HG03571 (cell line): ENCODE measurements around the gene MIB2.

Source experiments
- ATAC-seq: cut with Tn5 transposase; IDR thresholded peaks from one replicate; pipeline ENCODE4 v1.9.1; 2021; ENCODE audit not compliant: unreplicated experiment

MIB2 gene

DNA sequence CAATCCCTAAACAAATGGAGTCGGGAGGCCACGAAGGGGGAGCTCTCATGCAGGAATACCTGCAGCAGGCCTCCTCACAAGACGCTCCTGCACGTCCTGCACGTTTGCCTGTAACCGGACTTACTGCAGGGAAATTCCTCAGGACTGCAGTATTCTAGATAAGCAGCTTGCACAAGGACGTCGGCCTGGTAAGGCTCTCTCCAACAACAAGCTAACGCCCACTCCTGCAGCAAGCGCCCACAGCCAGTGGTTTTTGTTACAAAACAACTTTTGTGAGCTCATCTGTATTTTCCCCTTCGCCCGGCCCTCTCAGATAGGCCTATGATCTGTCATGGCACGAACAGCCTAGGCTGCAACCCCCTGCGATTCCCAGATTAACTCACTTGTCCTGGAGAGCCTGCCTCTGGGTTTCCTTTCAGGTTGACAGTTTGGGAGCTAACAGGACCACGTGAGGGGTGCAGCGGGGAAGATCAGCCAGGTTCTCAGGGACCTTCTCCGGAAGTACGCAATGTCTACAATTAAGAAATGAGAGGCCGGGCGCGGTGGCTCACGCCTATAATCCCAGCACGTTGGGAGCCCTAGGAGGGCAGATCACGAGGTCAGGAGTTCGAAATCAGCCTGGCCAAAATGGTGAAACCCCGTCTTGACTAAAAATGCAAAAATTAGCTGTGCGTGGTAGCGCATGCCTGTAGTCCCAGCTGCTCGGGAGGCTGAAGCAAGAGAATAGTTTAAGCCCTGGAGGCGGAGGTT is 921 bp upstream of the MIB2 start:
- ATAC-seq = no peak

DNA sequence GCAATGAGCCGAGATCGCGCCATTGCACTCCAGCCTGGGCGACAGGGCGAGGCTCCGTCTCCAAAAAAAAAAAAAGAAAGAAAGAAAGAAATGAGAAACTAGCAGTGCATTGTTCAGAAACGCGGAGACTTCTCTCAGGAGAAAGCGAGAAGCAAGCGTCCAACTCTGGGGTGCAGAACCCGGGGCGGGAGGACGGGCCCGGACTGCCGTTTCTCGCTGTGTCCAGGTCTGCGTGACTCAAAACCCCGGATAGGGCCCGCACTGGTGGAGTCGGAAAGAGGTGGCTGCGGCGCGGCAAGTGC is 395 bp upstream of the MIB2 start:
- ATAC-seq = no peak

DNA sequence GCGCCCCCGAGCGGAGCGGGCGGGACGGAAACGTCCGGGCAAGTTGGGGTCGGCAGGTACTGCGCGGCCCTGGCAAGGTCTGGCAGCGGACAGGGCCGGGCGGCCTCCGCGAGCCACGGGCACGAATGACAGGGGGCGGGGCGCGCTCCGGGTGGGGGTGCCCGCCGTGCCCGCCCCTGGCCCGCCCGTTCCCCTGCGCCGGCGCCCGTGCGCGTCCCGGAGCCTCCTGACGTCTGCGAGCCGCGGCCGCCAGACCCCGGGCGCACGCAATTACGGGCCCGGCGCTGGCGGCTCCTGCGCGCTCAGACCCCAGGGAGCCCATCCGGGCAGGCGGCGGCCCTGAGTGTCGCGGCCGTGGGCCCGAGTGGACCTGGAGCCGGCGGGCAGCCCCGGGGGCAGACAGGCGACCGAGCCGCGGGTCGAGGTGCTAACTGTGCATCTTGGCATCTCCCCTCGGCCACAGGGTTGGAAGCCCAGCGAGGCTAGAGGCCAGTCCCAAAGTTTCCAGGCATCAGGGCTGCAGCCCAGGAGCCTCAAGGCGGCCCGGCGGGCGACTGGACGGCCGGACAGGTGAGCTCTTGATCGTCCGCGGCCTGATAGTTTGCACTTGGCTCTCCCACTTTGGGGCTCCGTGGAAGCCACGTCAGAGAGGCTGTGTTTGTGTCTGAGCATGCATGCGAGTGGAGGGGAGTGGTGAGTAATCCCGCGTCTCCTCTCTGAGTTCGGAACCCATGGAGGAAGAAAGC is 918 bp downstream of the MIB2 start:
- peak; percentile 23 for ATAC-seq

DNA sequence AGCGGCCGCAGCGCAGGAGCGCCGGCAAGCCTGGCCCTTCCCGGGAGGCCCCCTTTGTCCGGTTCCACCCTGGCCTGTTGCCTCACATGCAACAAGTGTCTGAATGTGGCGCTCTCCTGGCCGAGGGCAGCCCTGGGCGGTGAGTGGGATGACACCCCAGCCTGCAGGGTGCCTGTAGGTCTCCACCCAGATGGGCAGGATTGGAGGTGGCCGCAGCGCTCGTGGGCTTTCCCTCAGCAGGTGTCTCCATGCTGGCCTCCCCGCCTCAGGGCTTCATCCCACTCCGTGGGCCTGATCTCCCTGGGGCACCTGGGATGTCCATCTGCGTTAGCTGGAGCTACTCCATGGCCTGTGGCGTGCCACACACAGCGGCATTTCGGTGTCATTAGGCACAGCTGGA is 1.5 kb downstream of the MIB2 start:
- ATAC-seq = no peak

DNA sequence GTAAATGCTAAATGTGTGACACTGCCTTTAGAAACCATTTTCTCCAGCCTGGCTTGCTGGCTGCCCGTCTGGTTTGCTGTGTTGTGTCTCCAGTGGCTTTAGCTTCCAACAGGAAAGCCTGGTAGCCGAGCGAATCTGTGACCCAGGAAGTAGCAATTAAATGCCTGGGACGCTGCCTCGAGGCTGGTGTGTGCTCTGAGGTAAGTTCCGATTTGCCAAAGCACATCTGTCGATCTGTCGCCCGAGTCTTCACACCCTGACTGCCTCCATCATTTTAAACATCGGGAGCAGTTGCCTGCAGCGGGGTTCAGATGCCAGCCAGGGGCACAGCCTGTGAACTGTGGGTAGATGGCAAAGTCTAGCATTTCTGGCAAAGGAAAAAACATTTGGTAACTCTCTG is 2.2 kb downstream of the MIB2 start:
- no peak for ATAC-seq

DNA sequence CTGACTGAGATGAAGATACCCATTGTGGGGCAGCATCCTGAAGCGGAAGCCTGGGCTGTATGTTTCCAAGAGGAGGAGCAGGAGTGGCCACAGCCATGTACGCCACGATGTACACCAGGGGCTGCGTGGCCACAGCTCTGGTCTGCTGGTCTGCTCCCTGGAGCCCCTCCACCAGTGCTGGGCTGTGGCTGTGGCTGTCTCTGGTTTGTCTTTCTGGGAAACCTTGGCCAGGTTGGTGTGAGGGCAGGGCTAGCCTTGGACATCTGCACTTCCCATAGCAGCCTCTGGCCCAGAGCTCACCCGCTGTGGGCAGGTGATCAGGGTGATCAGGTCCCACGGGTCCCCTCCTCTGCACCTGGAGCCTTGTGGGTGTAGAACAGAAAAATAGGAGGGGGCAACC is 2.6 kb downstream of the MIB2 start:
- ATAC-seq = no peak

DNA sequence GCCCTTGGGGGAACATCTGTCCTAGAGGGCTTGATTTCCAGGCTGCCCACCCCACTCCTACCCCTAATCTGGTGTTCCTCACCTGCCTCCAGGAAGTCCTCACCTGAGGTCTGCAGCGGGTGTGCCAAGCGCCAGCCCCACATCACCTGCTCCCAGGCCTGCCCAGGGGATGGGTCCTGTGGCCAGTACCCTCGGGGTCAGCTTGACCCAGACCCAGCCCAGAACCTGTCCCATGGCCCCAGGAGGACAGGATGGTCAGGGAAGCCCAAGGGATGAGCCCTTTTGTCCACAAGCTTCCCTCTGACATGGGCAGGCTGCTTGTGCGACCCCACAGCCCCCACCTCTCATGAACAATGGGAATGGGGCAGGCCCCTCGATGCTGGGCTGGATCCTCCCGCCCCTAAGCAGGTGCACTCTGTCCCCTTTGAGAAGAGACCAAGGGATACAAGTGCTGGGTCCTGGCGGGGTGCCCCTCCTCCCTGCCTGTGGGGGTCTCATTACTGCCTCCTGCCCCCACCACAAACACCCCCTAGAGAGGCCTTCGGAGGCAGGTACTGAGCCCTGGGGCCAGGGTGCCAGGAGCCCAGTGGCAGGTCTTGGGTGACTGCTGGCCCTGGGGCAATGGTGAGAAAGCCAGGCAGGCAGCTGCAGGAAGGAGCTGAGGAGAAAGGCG is 3.2 kb downstream of the MIB2 start:
- no peak for ATAC-seq

DNA sequence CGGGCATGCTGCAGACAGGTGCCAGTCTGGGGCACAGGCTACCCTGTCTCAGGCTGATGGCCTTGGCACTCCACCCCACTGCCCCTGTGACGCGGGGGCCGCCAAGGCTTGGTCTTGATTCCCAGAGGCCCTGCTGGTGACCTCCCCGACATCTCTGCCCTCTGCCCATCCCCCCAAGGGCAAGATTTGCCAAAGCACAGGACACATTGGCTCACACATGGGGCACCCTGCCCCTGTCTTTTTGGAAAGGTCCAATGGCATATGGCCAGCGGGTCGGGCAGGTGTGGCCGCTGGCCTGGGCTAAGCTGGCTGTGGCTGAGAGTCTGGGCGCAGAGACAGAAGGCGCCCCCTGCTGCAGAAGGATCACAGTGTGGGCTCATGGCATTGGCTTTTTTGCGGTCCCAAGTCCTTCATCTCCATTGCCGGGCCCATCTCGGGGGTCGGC is 4.6 kb downstream of the MIB2 start:
- no peak for ATAC-seq

DNA sequence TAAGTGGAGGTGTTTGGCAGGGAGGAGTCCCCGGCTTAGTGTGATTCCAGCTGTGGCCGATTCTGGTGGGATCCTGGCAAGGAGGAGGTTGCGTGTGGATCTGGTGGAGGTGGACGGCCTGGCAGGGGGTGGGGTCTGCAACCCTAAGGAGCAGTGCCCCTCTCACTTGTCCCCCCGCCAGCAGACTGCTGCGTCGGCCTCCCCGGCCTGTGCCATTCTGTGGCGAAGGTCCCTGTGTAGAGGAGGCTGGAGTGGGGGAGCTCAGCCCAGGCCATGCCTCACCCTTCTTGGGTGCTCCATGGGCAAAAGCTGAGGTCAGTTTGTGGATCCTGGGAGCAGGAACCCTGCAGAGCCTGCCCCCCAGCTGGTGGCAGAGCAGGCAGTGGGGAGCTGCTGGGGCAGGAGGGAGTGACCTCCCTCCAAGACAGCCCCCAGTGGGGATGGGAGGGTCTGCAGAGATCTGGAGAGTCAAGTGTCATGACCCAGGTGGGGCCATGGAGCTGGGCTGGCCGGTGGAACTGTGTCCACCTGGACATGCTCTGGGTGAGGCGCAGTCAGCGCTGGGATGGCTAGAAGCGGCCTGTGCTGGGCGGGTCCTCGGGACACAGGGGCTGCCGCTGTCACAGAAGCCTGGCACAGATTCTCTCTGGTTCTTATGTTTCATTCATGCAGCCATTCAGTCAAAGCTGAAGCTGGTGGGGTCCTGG is 5.3 kb downstream of the MIB2 start:
- ATAC-seq = no peak

DNA sequence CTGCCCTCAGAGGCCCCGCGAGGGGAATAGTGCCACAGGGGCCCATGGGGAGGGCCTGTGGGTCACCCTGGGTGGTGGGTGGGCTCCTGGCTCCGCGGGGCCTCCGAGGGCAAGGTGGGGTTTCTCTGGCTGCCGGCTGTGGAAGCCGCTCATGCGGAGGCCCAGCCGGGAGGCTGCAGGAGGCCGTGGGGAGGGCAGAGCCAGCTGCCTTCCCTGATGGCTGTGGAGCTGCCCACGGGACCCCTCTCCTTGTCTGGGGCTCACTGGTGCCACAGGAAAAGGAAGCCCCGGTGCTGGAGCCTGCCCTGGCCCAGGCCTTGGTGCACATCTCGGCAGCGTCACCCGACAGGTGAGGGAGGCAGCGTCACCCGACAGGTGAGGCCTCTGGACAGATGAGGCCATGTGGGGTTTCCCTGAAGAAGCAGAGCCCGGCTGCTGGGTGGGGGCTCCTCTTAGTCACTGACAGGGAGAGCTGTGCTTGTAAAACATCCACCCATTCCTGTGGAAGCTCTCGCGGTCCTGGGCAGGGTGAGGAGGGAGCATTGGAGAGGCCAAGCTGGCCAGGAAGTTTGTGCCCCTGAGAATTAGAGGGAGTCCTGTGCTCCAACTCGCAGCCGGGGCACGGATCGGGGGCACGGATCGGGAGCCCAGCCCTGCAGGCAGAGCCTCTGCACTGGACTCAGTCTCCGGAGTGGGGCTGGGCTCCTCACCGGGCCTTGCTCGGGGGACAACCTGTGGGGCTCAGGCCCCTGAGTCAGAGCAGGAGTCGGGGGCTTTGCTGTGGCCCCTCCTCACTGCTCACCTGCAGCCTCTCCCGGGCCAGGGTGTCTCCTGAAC is 6.1 kb downstream of the MIB2 start:
- ATAC-seq = no peak

DNA sequence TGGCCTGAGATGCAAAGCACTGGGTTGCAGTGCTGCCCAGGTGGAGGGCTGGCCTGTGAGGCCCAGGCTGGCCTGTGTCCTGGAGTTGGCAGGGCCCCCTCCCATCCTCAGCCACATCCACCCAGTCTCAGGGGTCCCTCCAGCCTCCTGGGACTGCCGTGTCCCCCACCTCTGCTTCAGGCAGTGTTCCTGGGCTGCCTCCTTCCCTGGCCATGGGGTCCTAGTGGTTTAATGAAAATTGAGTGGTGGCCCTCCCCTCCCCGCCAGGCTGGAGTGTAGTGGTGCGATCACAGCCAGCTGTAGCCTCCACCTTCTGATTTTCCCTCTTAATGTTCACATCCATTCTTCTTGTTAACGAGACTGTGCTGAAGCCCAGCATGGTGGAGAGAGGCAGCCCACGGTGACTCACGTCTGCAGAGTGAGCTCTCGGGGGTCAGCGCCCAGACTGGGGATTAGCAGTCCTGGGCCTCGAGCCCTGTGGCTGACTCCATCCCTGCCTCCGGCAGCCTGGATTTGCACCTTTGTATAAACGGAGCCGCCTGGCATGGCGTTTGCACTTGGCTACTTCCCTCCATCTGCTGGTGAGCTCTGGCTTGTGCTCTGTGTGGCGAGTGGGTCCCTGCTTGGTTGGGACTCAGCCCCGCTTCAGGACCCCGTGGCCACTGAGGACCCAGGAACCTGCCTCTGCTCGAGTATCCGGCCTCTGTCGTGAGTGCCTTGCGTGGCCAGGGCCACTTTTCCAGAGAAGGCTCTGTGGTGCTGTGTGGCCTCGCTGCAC is 6.9 kb downstream of the MIB2 start:
- no peak for ATAC-seq

DNA sequence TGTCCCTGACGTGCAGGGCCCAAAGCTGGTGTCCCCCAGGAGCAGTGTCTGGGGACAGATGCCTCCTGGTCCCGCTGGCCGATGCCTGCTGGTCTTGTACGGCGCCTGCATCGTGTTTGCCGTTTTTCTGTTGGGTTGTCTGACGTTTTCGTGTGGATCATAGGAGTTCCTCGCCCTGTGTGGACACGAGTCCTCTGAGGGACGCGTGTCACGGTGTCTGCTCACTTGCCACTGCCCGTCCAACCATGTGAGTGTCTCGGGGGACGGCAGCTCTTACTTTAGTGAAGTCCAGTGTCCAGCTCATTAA is 7.4 kb downstream of the MIB2 start:
- no peak for ATAC-seq

DNA sequence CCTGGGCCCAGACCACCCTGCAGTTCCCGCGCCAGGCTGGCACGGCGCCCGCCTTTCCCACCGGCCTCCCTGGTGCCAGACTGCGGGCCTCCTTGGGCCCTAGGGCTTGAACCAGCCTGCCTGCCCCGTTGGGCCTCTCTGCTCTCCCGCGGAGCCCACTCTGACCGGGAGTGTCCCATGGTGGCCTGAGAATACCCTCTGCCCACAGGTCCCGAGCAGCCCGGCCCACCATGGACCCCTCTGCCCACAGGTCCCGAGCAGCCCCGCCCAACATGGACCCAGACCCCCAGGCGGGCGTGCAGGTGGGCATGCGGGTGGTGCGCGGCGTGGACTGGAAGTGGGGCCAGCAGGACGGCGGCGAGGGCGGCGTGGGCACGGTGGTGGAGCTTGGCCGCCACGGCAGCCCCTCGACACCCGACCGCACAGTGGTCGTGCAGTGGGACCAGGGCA is 7.9 kb downstream of the MIB2 start:
- ATAC-seq = no peak

DNA sequence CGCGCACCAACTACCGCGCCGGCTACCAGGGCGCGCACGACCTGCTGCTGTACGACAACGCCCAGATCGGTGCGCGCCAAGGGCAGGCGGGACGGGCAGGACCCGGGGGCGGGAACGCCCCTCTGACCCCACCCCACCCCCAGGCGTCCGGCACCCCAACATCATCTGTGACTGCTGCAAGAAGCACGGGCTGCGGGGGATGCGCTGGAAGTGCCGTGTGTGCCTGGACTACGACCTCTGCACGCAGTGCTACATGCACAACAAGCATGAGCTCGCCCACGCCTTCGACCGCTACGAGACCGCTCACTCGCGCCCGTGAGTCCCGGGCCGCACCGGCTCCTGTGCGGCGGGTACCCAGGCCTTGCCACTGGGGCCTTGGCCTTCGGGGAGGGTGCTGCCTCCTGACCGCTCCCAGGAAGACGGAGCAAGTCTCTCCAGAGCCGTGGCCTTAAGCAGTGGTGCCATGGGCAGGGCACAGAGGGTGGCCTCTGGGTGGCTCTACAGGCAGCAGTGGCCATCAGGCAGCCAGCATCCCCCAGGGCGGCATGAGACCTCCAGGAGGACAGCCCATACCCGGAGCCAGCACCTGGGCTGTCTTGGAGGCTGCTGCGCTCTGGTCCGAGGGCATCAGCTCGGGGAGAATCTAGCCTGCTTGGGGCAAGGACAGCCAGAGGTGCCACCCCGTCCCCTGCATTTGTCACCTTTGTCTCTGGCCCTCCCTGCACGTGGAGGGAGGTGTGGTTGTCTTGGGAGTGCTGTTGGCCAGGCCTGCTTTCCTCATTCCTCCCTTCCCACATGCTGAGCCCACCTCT is 8.5 kb downstream of the MIB2 start:
- ATAC-seq = no peak

DNA sequence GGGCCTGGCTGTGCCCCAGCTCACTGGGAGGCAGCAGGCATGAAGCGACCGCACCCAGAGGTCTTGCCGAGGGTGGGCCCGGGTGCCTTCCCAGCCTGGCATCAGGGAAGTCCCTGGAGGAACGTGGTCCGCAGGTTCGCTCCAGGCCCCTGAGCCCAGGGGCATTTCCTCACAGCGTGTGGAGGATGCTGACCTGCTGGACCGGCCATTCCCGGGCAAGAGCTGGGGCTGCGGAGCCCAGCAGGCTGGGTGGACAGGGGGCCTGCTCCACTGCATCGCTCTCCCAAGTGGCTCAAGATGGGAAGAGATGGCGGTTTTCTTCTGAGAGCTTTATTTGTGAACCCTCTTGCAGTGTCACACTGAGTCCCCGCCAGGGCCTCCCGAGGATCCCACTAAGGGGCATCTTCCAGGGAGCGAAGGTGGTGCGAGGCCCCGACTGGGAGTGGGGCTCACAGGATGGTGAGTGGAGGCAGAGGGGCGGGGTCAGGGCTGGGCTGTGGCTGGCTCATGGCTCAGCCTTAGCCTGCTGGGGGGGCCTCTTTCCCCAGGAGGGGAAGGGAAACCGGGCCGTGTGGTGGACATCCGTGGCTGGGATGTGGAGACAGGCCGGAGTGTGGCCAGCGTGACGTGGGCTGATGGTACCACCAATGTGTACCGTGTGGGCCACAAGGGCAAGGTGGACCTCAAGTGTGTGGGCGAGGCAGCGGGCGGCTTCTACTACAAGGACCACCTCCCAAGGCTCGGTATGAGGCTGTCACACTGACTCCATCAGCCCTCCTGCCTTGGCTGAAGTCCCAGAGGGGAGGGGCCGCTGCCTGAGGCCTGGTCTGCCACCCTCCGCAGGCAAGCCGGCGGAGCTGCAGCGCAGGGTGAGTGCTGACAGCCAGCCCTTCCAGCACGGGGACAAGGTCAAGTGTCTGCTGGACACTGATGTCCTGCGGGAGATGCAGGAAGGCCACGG is 9.4 kb downstream of the MIB2 start:
- ATAC-seq = no peak

DNA sequence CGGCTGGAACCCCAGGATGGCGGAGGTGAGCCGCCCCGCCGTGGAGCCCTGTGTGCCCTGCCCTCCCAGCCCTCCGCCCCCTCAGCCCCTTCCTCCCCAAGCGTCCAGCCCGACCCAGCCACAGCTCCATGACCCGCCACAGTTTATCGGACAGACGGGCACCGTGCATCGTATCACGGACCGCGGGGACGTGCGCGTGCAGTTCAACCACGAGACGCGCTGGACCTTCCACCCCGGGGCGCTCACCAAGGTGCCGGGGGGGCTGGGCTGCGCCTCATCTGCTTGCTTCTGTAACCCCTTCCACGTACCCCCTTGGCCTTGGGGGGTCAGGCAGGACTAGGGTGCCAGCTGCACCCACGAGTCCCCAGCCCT is 10.1 kb downstream of the MIB2 start:
- no peak for ATAC-seq

DNA sequence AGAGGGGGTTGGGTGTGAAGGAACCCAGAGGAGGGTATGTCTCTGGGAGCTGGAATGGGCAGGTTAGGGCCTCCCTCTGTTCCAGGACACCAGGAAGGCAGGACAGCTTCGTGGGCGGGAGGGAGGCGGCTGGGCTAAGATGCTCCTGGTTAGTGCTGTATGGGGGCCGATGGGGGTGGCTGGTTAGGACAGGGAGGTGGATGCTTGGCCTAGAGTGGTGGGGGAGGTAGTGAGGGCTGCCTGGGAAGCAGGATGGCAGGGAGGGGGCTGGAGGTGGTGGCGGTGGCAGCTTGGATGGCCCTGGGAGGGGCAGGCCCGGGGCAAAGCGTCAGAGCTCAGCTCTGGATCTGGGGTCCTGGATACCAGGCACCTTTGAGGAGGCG is 10.5 kb downstream of the MIB2 start:
- no peak for ATAC-seq
